ENCODE measurements around the gene TBC1D2B. TPM values are rescaled to one million over a fixed set of nuclear protein-coding genes. Genes with fewer than 3 reads are reported as not detected.
"Not testable (repeated sequence)": the region's sequence is repeated elsewhere in the genome, so short reads cannot be mapped to it uniquely, and the experiment has no call there.

TBC1D2B gene
- total RNA-seq, 1 donor from 2014 or later, result 58.1 TPM

DNA sequence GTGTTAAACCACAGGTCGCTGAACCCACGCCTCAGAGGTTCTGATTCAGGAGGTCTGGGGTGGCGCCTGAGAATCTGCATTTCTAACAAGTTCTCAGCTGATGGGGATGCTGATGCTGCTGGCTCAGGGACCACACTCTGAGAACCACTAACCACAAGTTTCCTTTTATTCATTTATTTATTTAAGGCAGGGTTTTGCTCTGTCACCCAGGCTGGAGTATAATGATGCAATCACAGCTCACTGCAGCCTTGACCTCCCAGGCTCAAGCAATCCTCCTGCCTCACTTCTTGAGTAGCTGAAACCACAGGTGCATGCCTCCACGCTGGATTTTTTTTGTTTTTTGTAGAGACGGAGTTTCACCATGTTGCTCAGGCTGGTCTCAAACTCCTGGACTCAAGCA, 123.6 kb downstream of the TBC1D2B start:
- not testable (repeated sequence) for H3K4me3 Mint-ChIP-seq (ENCODE audit: unreplicated experiment); H3K4me1 Mint-ChIP-seq (ENCODE audit: low read depth); DNase-seq (ENCODE audit: low spot score); H3K27me3 Mint-ChIP-seq (ENCODE audit: low read depth); H3K9me3 Mint-ChIP-seq (ENCODE audit: low read depth); H3K36me3 Mint-ChIP-seq (ENCODE audit: low read depth)
- H3K27ac Mint-ChIP-seq (ENCODE audit: unreplicated experiment), result peak overlapping the region; percentile 57

DNA sequence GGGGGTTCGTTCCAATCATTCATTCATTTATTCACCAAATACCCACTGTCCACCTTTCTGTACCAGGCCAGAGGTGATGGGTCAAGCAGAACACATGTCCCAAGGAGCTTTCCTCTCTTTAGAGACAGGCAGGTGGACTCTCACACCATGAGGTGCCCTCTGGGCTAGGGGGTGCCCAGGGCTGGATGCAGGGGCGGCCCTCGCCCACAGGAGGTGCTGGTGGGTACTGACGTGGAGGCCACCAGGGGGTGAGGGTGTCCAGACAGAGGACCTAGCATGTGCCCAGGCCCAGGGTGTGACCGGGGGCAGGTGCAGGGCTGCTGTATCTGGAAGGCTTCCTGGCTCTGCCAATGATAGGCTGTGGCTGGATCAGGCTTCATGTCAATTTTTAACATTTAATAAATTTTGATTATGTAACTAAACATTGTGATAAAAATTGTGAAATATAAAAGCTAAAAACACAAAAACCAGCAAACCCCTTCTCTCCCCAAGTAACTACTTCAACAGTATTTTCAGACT, 124.5 kb downstream of the TBC1D2B start:
- H3K4me3 Mint-ChIP-seq (ENCODE audit: unreplicated experiment); H3K27me3 Mint-ChIP-seq (ENCODE audit: low read depth); DNase-seq (ENCODE audit: low spot score); H3K36me3 Mint-ChIP-seq (ENCODE audit: low read depth); H3K27ac Mint-ChIP-seq (ENCODE audit: unreplicated experiment); H3K9me3 Mint-ChIP-seq (ENCODE audit: low read depth); H3K4me1 Mint-ChIP-seq (ENCODE audit: low read depth): not testable (repeated sequence)

DNA sequence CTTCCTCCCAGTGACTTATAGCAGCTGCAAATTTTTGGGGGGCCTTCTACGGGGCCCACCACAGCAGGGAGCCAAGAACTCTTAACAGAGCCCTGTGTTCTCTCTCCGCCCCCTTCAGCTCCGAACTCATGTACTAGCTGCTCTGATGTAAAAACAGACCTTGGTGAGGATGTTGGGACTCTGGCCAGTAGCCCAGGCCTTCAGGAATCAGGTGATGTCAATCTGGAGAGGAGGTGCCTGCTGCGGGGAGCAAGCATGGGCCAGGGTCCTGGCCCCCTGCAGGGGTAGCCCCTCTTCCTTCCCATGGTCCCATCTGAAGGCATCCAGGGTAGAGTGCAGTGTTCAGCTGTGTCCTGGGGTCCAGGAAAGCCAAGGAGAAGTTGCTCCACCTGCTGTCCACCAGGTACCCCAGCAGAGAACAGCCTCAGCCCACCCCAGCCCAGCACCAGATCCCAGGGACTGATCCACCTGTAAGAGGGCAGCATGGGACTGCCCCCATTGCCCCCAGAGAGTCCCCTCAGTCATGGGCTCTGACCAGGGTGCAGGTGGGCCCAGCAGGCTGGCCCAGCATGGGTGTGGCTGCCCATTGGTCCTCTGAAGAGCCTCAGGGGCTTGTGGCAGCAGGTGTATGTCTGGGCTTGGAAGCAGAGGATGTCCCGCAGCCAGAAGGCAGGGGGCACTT, 126.3 kb downstream of the TBC1D2B start:
- not testable (repeated sequence) for DNase-seq (ENCODE audit: low spot score); H3K4me3 Mint-ChIP-seq (ENCODE audit: unreplicated experiment); H3K27ac Mint-ChIP-seq (ENCODE audit: unreplicated experiment); H3K9me3 Mint-ChIP-seq (ENCODE audit: low read depth); H3K36me3 Mint-ChIP-seq (ENCODE audit: low read depth); H3K27me3 Mint-ChIP-seq (ENCODE audit: low read depth); H3K4me1 Mint-ChIP-seq (ENCODE audit: low read depth)

DNA sequence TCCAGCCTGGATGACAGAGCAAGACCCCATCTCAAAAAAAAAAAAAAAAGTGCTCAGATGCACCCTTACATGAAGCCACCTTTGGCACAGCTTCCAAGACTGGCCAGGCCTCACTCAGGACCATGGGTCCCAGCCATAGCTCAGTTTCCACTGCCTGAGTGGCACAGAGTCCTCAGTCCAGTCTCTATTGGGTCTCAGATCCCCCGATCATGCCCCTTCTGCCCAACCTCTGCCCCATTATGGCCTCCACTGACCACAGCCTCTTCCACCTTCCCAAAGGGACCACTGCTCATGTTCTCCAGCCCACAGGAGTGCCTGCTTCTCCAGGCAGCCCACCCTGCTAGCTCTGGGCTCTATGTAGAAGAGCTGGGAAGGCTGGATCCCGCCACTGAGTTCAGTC, 127.0 kb downstream of the TBC1D2B start:
- not testable (repeated sequence) for H3K27me3 Mint-ChIP-seq (ENCODE audit: low read depth); H3K4me1 Mint-ChIP-seq (ENCODE audit: low read depth); H3K36me3 Mint-ChIP-seq (ENCODE audit: low read depth); DNase-seq (ENCODE audit: low spot score); H3K27ac Mint-ChIP-seq (ENCODE audit: unreplicated experiment); H3K9me3 Mint-ChIP-seq (ENCODE audit: low read depth); H3K4me3 Mint-ChIP-seq (ENCODE audit: unreplicated experiment)

DNA sequence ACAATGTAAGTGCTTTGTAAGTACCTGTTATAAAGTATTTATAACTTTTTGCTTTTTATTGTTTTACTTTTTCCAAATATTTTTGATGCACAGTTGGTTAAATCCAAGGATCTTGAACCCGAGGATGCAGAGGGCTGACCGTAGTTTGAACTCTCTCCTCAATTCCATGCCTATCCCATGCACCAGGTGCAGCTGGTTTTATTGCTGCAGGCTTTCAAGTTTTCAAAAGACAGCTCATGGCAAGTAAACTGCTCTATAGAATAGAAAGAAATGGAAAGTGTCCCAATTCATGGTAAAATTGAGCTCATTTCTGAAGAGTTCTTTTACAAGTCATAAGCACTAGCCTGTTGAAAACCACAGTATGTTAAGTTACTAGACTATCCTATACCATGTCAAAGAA, 131.9 kb downstream of the TBC1D2B start:
- TF ChIP-seq, protein P1, sequence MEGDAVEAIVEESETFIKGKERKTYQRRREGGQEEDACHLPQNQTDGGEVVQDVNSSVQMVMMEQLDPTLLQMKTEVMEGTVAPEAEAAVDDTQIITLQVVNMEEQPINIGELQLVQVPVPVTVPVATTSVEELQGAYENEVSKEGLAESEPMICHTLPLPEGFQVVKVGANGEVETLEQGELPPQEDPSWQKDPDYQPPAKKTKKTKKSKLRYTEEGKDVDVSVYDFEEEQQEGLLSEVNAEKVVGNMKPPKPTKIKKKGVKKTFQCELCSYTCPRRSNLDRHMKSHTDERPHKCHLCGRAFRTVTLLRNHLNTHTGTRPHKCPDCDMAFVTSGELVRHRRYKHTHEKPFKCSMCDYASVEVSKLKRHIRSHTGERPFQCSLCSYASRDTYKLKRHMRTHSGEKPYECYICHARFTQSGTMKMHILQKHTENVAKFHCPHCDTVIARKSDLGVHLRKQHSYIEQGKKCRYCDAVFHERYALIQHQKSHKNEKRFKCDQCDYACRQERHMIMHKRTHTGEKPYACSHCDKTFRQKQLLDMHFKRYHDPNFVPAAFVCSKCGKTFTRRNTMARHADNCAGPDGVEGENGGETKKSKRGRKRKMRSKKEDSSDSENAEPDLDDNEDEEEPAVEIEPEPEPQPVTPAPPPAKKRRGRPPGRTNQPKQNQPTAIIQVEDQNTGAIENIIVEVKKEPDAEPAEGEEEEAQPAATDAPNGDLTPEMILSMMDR (IDR thresholded peaks at IDR 0.05), result no peak
- Mint-ChIP-seq H3K27me3 (ENCODE audit: low read depth) (no peaks in the 10 kb centered on the region), H3K36me3 (ENCODE audit: low read depth) (no peaks in the 10 kb centered on the region), H3K9me3 (ENCODE audit: low read depth) (no peaks in the 10 kb centered on the region), H3K4me1 (ENCODE audit: low read depth) (peaks cover 17% of the 10 kb centered on the region), H3K4me3 (ENCODE audit: unreplicated experiment) (no peak overlapping the region), H3K27ac (ENCODE audit: unreplicated experiment) (no peak overlapping the region)
- no peak for DNase-seq (ENCODE audit: low spot score)

Other genes starting within 250 kb of the TBC1D2B start
- not detected in 3 replicates for gene SH2D7, start 14.8 kb upstream of the TBC1D2B start, total RNA-seq
- 5.7 to 8.8 TPM (median 8.0 TPM) in 3 replicates for gene CIB2, start 53.7 kb upstream of the TBC1D2B start, total RNA-seq
- 42.6 to 50.7 TPM (median 48.7 TPM) in 3 replicates for gene IDH3A, start 71.7 kb upstream of the TBC1D2B start, total RNA-seq
- gene ACSBG1, start 156.9 kb upstream of the TBC1D2B start, total RNA-seq, result not detected in 3 replicates
- gene DNAJA4, start 186.9 kb upstream of the TBC1D2B start, total RNA-seq, result 0.26 to 0.27 TPM in 2 of 3 replicates, not detected in the other
- 35.1 to 52.8 TPM (median 39.9 TPM) in 3 replicates for gene SKIC8, start 221.9 kb upstream of the TBC1D2B start, total RNA-seq